ENCODE data around the gene PEDS1. TPM values are rescaled to one million over a fixed set of nuclear protein-coding genes. Genes with fewer than 3 reads are reported as not detected.
"Not testable (repeated sequence)": the region's sequence is repeated elsewhere in the genome, so short reads cannot be mapped to it uniquely, and the experiment has no call there.

PEDS1 gene
- total RNA-seq, 1 donor from 2014 or later, result 44.1 TPM

GRCh38 chr20:50163570-50164317, 10.2 kb upstream of the PEDS1 start:
- no peak for DNase-seq (ENCODE audit: low spot score)

- DNase-seq (ENCODE audit: low spot score), result not testable (repeated sequence)
Observed at GRCh38 chr20:50161494-50161893, 8.0 kb upstream of the PEDS1 start.

- no peak for DNase-seq (ENCODE audit: low spot score)
Observed at GRCh38 chr20:50153153-50153499, 397 bp downstream of the PEDS1 start.

GRCh38 chr20:50152394-50153152, 950 bp downstream of the PEDS1 start:
- no peak for DNase-seq (ENCODE audit: low spot score)

- no peak for DNase-seq (ENCODE audit: low spot score)
Observed at GRCh38 chr20:50151034-50151743, 2.3 kb downstream of the PEDS1 start.

GRCh38 chr20:50149481-50150254, 3.9 kb downstream of the PEDS1 start:
- DNase-seq (ENCODE audit: low spot score), result no peak

GRCh38 chr20:50146732-50147662, 6.5 kb downstream of the PEDS1 start:
- DNase-seq (ENCODE audit: low spot score), result no peak

- DNase-seq (ENCODE audit: low spot score), result no peak
Observed at GRCh38 chr20:50146214-50146613, 7.3 kb downstream of the PEDS1 start.

GRCh38 chr20:50145566-50145965, 8.0 kb downstream of the PEDS1 start:
- no peak for DNase-seq (ENCODE audit: low spot score)

GRCh38 chr20:50144362-50144761, 9.2 kb downstream of the PEDS1 start:
- no peak for DNase-seq (ENCODE audit: low spot score)

- no peak for DNase-seq (ENCODE audit: low spot score)
Observed at GRCh38 chr20:50142812-50143211, 10.7 kb downstream of the PEDS1 start.

GRCh38 chr20:50141811-50142561, 11.5 kb downstream of the PEDS1 start:
- DNase-seq (ENCODE audit: low spot score), result no peak

- no peak for DNase-seq (ENCODE audit: low spot score)
Observed at GRCh38 chr20:50141018-50141675, 12.4 kb downstream of the PEDS1 start.

GRCh38 chr20:50140339-50140859, 13.1 kb downstream of the PEDS1 start:
- no peak for DNase-seq (ENCODE audit: low spot score)

- DNase-seq (ENCODE audit: low spot score), result no peak
Observed at GRCh38 chr20:50138479-50139393, 14.8 kb downstream of the PEDS1 start.

GRCh38 chr20:50138120-50138478, 15.4 kb downstream of the PEDS1 start:
- no peak for DNase-seq (ENCODE audit: low spot score)

GRCh38 chr20:50137702-50138101, 15.8 kb downstream of the PEDS1 start:
- not testable (repeated sequence) for DNase-seq (ENCODE audit: low spot score)
